SU-DHL-6 (cell line): Measurements from ENCODE around the gene MYO7B.

ENCODE experiments used
- CTCF ChIP-seq: fragments of 200-600 bp; sonication (generic); IDR thresholded peaks from one replicate; pipeline ENCODE4 v1.5.1; 2017; ENCODE audit warnings: antibody characterized with exemption, mild to moderate bottlenecking, low read length, moderate library complexity; ENCODE audit not compliant: insufficient read depth, poor library complexity, severe bottlenecking
- EZH2phosphoT487 ChIP-seq: fragments of 200-600 bp; sonication (generic), shearing (Covaris generic); conservative IDR thresholded peaks from 2 replicates; pipeline ENCODE4 v1.6.1; 2018; ENCODE audit warnings: mild to moderate bottlenecking, antibody characterized with exemption, low read length, moderate library complexity, mixed read lengths

- no peak for TF ChIP-seq EZH2phosphoT487
- TF ChIP-seq CTCF, result no peak
Measured at GRCh38 chr2:127634626-127635379, 99.3 kb downstream of the MYO7B start.
